HG03139 (cell line): ENCODE data around the gene SHE.

Experiments used
- ATAC-seq: cut with Tn5 transposase; IDR thresholded peaks from one replicate; pipeline ENCODE4 v1.9.1; 2021; ENCODE audit not compliant: unreplicated experiment

Gene SHE

DNA sequence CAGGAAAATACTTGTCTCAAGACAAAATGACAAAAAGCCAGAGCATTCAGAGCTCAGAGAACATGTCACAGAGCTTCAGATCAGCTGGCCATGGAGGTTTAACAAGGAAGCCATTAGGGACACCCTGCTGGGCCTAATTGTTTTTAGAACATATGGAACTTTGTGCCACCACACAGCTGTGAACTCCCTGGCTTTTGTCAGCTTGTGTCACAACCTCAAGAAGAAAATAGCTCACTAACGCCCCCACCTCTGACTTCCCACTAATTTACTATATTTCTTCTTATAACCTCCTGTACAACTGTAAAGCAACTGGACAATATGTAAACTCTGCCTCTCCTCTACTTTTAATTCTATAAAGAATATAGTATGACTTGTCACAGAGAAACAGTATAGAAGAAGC is 21.2 kb downstream of the SHE start:
- ATAC-seq: no peak

DNA sequence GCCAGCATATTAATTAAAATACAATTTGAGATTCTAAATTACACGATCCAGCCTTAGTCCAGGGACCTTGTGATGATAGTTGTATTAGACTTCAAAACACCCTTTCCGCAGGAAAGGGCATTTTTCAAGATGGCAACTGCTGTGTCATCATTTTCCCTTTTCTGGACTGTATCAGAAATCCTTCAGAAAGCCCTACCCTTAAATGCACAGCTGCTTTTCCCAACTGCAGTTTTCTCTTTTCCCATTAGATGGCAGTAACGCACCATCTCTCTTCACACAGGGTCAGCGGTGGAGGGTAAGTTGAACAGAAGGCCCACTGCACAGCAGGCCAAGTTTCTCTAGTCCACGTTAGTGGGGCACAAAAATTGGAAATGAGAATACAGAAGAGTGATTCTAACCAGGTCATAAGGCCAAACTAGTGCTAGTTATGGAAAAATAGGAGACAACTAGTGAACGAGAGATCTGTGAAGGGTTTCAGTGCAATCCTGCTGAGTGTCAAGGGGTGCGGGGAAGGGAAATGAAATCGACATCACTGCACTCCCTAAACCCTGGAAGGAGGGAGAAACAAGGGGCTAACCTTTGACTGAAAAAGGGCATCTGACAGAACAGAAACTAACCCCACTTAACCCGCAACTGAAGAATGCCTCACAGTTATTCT is 22.3 kb downstream of the SHE start:
- ATAC-seq: no peak

DNA sequence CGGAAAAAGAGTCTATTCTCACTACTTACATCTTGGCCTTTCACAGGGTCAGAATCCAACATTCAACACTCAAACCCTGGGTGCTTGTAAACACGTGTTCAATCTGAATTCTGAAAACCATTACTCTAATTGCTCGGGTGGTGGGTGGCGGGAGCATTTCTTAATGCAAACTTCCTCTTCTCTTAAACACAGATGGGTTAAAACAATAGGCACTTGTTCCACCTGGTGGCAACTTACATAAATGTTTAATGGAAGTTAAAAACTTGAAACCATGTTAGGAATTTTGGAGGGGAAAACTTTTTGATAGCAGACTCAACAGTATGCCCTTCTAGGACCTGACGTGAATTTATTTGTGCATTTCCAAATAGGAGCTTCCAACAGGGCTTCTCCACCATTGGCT is 23.6 kb downstream of the SHE start:
- ATAC-seq: no peak

DNA sequence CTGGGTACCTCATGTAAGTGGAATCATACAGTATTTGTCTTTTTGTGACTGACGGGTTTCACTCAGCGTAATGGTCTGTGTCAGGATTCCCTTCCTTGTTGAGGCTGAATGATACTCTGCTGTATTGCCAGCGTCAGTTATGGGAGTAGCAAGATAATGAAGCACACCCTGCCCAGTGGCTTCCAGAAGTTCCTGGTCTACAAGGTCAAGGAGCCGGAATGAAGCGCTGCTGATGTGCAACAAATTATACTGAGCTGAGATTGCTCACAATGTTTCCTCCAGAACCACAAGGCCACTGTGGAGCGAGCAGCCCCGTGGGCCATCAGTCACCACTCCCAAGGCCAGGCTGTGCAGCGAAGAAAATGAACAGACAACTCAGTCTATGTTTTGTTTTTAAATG is 24.2 kb downstream of the SHE start:
- ATAC-seq: no peak

DNA sequence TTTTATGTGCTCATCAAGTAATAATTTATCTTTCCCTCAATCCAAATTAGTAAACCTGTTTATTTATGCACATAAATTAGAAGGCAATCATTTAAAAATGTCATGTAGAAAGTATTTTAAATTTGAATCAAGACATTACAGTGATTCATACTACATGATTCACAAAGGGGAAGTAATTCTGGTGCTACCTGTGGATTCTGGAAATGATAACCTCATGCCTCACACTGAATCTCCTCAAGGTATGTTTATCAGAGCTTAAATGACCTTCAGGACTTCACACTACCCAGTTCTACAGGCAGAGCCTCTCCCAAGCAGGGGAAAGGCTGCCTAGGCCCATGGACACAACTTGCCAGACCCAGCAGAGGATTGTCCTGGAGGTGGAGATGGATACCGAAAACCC is 25.4 kb downstream of the SHE start:
- no peak for ATAC-seq

DNA sequence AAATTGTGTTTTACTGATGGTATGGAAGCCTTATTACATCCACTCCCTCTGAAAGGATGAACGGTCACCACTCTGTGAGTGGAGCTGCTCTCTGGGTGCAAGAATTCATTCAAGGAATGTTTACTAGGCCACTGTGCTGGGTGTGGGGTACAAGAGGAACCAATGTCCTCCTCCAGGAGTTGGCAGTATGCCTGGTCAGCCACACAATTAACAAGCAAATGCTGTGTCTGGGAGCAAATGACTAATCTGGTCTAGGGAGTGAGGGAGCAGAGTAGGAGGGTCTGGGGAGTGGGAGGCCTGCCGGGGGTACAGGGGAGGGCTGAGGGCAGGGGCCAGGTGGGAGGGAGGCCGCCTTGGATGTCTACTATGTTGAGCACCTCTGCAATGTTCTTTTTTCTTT is 27.4 kb downstream of the SHE start:
- no peak for ATAC-seq

DNA sequence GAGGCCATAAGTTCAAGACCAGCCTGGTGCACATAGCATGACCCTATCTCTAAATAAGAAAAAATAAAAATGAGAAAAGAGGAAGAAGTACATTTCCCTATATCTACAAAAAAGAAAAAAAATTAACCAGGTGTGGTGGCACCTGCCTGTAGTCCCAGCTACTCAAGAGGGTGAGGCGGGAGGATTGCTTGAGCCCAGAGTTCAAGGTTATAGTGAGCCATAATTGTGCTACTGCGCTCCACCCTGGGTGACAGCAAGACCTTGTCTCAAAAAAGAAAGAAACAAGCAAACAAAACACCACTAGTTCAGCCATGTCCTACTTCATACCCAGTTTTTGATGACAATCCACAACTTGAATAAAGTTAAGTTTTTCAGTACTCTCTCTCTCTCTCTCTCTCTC is 30.9 kb downstream of the SHE start:
- no peak for ATAC-seq

DNA sequence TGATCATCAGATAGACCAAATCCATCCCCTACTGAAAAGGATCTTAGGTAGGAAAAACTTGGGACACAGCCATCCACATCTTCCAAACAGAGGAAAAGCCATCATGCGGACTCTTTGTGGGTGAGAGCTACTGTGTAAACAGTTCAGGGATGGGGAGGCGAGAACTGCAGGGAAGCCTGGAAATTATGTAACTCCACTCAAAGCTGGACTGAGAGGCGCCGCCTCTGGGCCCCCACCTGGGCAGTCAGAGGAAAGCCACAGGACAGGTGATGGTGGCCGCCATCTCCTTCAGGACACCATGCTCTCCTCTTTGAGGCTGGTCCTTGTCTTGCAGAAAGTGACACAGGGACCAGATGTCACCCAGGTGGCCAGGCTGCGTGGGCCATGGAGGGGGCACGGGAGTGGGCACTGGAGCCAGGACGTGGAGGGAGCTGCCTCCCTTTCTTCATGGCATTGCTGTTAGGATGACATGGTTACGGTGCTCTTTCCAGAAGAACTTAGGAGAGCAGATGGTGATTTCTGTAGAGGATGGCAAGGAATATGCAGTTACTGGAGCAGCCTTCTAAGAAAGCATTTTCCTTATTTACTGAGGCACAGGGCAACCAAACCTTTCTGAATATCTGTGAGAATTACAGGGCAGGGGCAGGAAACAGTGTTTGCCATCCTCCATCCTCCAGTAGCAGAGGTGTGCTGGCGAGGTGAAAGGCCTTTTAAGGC is 32.2 kb downstream of the SHE start:
- no peak for ATAC-seq

DNA sequence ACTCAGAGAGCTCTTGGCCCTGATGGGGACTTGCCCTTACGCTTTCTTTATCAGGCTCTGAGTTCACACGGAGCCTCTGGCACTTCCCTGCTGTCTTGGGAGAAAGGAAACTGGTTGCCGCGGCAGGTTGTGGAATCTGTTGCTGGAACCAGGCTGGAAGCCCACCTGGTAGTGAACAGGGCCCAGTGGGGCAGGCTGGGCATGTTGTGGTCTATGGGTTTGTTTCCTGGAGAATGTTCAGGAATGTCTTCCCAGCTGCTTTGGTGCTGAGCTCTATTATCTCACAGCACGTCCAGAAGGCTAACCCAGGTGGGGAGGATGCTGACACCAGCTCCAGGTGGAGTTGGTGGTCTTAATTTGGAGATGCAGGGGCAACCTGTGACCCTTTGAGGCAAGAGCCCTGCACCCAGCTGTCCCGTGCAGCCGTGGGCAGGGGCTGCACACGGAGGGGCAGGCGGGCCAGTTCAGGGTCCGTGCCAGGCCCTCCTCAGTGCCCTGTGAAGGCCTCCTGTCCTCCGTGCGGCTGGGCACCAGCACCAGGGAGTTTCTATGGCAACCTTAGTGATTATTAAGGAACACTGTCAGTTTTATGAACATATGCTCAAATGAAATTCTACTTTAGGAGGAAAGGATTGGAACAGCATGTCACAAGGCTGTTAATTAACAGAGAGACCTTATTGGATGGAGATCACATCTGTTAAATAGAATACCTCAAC is 33.5 kb downstream of the SHE start:
- no peak for ATAC-seq

DNA sequence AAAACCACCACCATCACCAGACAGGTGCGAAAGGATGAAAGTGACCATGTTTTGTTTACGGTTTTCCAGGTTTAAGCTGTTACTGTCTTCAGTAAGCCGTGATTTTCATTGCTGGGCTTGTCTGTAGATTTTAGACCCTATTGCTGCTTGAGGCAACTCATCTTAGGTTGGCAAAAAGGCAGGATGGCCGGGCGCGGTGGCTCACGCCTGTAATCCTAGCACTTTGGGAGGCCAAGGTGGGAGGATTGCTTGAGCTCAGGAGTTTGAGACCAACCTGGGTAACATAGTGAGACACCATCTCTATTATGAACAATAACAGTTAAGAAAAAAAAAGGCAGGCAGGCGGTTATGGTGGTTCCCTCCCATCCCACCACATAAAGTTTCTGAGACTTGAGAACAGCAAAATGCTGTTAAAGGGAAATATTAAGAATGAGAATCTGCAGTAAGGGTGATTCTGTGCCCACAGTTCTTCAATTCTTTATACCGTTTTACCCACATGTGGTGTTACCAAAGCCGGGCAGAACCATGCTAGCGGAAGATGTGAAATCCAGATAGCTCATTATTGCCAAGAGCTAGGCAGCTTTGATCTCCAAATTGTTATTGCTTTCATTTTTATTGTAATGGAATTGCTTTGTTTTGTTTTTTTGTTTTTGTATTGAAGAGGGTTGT is 34.6 kb downstream of the SHE start:
- no peak for ATAC-seq

DNA sequence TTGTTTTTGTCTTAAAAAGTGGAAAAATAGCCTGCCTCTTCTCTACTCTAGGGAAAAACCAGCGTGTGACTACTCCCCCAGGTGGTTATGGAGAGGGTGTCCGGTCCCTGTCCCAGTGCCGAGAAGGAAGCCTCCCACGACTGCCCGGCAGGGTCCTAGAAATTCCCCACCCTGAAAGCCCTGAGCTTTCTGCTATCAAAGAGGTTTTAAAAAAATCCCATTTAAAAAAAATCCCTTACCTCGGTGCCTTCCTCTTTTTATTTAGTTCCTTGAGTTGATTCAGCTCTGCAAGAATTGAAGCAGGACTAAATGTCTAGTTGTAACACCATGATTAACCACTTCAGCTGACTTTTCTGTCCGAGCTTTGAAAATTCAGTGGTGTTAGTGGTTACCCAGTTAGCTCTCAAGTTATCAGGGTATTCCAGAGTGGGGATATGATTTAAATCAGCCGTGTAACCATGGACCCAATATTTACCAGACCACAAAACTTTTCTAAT is 35.2 kb downstream of the SHE start:
- ATAC-seq: no peak

DNA sequence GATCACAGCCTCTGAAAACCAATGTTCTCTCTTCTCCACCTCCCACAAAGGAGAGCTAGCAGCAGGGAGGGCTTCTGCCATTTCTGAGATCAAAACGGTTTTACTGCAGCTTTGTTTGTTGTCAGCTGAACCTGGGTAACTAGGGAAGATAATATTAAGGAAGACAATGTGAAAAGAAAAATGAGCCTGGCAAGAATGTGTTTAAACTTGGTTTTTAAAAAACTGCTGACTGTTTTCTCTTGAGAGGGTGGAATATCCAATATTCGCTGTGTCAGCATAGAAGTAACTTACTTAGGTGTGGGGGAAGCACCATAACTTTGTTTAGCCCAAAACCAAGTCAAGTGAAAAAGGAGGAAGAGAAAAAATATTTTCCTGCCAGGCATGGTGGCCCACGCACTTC is 36.0 kb downstream of the SHE start:
- no peak for ATAC-seq

DNA sequence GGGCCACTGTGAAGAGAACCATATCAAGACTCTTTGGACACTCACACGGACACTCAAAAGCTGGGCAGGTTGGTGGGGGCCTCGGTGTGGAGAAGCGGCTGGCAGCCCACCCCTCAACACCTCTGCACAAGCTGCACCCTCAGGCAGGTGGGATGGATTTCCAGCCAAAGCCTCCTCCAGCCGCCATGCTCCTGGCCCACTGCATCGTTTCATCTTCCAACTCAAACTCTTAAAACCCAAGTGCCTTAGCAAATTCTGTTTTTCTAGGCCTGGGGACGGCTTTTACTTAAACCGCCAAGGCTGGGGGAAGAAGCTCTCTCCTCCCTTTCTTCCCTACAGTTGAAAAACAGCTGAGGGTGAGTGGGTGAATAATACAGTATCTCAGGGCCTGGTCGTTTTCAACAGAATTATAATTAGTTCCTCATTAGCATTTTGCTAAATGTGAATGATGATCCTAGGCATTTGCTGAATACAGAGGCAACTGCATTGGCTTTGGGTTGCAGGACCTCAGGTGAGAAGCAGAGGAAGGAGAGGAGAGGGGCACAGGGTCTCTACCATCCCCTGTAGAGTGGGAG is 36.5 kb downstream of the SHE start:
- ATAC-seq: no peak

DNA sequence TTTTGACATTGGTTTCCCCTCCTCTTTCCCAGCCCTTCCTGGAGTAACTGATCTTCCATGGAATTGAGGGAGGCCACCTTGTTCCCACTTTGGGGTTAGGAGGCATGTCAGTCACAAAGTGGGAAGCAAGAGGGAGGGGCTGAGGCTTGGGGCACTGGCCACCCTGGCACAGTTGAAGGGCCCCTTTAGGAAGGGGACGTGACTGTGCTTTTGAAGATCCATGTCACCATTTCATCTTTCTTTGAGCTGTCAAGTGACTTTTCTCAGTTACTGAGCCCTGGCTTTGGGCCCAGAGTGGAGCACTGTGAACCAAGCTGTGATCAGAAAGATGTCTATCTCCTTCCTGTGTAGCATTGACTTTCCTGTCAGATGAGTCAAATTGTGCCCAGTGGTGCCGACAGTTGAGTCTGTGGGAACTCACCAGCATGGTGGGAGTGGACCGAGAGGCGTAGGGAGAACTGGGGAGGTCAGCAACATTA is 38.7 kb downstream of the SHE start:
- ATAC-seq: no peak

DNA sequence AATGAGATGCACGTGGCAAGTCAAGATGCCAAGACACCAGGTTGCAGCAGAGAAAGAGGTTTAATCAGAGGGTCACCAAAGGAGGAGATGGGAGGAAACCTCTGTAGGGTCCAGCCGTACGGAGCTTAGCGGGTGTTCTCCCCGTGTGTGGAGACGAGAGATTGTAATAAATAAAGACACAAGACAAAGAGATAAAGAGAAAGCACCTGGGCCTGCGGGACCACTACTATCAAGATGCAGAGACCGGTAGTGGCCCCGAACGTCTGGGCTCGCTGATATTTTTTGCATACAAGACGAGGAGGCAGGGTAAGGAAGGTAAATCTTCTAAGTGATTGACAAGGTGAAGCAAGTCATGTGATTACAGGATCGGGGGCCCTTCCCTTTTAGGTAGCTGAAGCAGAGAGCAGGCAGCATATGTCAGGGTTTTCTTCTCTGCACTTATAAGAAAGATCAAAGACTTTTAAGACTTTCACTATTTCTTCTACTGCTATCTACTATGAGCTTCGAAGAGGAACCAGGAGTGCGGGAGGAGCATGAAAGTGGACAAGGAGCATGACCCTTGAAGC is 41.4 kb downstream of the SHE start:
- no peak for ATAC-seq

DNA sequence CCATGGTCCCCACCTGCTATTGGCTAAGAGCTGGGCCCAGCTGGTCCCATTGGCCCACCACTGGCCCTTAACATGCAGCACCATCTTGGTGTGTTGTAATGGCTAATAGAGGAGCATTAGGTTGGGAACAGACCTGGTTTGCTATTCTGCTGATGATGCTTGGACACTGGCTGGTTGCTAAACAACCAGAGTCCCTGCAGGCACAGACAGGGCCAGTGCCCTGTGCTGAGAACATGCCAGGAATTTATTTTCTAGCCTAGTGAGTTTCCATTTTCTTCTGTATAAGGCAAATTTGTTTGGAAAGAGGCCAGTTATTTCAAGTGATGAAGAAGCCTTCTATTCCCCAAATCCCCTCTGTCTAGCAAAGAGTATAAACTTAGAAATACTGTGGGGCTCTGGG is 43.1 kb downstream of the SHE start:
- no peak for ATAC-seq

DNA sequence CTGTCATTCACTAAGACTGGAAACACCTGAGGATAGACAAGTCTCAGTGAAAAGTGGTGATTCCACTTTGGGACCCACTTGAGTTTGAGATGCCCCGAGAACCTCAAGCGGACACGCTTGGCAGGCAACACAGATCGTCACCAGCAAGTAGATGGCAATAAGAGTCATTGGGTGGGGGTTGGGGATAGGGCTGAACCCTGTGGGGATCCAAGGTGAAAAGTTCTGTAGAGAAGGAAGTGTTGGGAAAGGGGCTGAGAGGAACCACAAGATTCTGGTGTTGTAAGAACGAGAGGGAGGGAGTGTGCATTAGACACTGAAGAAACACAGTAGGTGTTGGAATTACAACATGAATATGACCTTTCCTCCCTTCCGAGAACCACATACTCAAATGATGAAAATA is 45.6 kb downstream of the SHE start:
- ATAC-seq: no peak

DNA sequence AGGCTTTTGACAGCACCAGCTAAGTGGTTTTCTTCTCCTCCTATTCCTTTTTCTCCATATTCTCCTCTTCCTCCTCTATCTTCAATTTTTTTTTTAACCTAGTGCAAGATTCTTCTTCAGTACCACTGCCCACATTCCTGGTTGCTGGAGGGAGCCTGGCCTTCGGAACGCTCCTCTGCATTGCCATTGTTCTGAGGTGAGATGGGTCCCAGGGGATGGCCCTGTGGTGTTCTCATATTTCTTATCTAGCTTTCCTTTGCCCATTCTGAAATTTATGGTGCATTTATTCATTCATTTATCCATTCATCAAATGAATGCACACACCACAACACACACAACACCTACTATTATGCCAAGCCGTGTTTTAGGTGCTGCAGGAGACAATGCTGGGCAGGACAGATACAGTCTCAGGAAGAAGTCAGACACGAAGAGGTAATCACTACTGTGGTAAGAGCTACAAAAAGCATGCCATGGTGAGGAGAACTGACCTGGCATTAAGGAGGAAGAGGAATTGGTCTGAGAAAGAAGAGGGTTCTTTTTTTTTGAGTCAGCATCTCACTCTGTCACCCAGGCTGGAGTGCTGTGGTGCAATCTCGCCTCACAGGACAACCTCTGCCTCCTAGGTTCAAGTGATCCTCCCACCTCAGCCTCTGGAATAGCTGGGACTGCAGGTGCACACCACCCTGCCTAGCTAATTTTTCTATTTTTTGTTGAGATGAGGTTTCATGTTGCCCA is 47.7 kb downstream of the SHE start:
- ATAC-seq: no peak

DNA sequence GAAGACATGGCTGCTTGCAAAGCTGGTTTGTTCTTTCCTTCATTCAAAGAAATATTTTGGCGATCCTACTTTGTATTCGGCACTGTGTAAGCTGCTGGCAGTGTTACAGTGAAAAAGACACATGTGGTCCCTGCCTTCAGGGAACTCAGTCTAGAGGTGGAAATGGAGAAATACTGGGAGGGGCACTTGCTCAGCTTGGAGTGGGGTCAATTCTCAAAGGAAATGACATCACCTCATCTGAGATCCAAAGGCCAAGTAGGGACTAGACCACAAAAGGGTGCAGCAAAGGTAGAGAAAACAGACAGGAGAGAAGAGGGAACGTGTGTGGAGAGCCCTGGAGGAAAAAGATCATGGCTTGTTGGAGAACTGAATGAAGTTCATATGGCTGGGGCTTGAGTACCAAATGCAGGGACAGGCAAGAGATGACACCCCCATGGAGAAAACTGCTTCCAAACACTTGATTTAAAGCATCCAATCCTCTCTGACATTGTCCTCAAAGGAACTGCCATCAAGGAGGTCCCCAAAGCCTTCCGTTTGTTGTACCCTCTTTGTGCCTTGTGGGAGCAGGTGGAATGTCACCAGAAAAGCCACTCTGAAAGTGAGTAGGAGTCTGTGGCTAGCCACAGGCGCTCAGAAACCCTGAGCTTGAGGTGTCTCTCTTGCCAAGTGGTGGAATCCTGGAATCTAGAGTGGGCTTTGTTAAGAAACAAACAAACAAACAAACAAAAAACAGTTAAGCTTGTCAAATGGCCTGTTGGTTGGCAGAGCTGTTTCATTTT is 48.4 kb downstream of the SHE start:
- ATAC-seq: no peak
